ENCODE data around the gene TOP3B.

TOP3B gene
- total RNA-seq, result 18.5 to 44.1 (median 31.9) reads per million in 4 donors

GRCh38 chr22:21982338-21982965, at the start of gene TOP3B:
TOP3B (minus strand) TSS chr22:21982787; CDS start chr22:21975709, 7,078 bp downstream.
- DNase-seq, result peak; percentile 55 to 79 (median 70)

GRCh38 chr22:22031183-22031945, 48.8 kb upstream of the TOP3B start:
- no peak for DNase-seq

GRCh38 chr22:22030493-22031182, 48.1 kb upstream of the TOP3B start:
- DNase-seq, result no peak

- no peak for DNase-seq
These were observed 45.4 kb upstream of the TOP3B start for GRCh38 chr22:22027955-22028354.

GRCh38 chr22:22026157-22026831, 43.7 kb upstream of the TOP3B start:
- DNase-seq, result no peak

GRCh38 chr22:22025320-22026156, 43.0 kb upstream of the TOP3B start:
- DNase-seq, result no peak

GRCh38 chr22:22024440-22024839, 41.9 kb upstream of the TOP3B start:
- DNase-seq, result no peak

GRCh38 chr22:22023581-22024137, 41.1 kb upstream of the TOP3B start:
- DNase-seq, result no peak

- no peak for DNase-seq
These were observed 40.5 kb upstream of the TOP3B start for GRCh38 chr22:22022947-22023534.

GRCh38 chr22:22022255-22022840, 39.8 kb upstream of the TOP3B start:
- no peak for DNase-seq

GRCh38 chr22:22021162-22021750, 38.7 kb upstream of the TOP3B start:
- DNase-seq, result no peak

GRCh38 chr22:22020425-22020852, 37.9 kb upstream of the TOP3B start:
- DNase-seq, result no peak

GRCh38 chr22:22019659-22020424, 37.3 kb upstream of the TOP3B start:
- DNase-seq, result no peak

- DNase-seq, result no peak
These were observed 36.5 kb upstream of the TOP3B start for GRCh38 chr22:22018825-22019658.

GRCh38 chr22:22015631-22016030, 33.0 kb upstream of the TOP3B start:
- DNase-seq, result no peak

GRCh38 chr22:22014285-22014659, 31.7 kb upstream of the TOP3B start:
- no peak for DNase-seq

GRCh38 chr22:22013559-22014284, 31.1 kb upstream of the TOP3B start:
- no peak for DNase-seq

GRCh38 chr22:22011964-22012363, 29.4 kb upstream of the TOP3B start:
- no peak for DNase-seq
